Fibroblast of peridontal ligament (primary cell): ENCODE measurements around the gene SF3A1.

Source experiments
- DNase-seq: peaks from one replicate; pipeline ENCODE4 v3.0.0-alpha.2; 2010; ENCODE audit errors: extremely low read depth

Gene SF3A1

GRCh38 chr22:30287648-30288418 lies 68.9 kb downstream of the SF3A1 start:
- DNase-seq: peak; percentile 92

DNA sequence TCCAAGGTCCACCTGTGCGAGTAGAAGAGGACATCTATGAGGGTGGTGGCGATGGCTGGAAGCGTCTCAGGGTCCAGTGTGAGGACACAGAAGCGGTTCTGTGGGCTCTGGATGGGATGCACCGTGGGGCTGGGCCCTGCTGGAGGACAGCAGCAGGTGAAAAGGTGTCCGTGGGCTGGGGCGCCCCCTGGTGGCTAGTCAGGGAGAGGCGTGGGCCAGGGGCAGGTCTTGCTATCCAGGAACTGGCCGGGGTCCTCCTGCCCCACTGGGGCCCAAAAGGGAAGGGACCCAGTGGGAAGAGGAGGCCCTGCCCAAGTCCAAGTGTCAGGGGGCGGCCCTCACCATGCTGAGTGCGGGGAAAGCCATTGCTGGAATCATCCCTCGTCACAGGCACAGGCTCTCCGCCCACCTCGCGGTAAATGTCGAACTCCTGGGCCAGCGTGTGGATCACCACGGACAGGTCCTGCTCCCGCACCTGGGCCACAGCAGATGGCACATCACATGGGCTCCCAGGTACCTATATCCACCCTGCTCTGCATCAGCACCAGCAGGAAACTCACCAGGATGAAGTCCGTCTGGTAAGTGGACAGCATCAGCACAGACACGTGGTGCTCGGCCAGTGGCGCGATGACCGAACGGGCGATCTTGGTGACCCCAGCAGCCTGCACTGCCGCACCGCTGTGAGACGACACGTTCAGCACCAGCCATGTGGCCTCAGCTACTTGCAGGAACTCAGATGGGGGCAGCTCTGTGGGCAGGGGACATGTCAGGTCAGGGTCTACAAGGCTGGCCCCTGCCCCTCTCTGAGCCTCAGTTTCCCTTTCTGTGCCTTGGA lies 69.7 kb downstream of the SF3A1 start:
- no peak for DNase-seq

- no peak for DNase-seq
These were observed 70.4 kb downstream of the SF3A1 start for GRCh38 chr22:30286331-30286730.

GRCh38 chr22:30285846-30286200 lies 70.9 kb downstream of the SF3A1 start:
- no peak for DNase-seq

GRCh38 chr22:30285176-30285845 lies 71.4 kb downstream of the SF3A1 start:
- DNase-seq: no peak

GRCh38 chr22:30284666-30285065 lies 72.0 kb downstream of the SF3A1 start:
- DNase-seq: no peak

GRCh38 chr22:30284172-30284571 lies 72.5 kb downstream of the SF3A1 start:
- no peak for DNase-seq

DNA sequence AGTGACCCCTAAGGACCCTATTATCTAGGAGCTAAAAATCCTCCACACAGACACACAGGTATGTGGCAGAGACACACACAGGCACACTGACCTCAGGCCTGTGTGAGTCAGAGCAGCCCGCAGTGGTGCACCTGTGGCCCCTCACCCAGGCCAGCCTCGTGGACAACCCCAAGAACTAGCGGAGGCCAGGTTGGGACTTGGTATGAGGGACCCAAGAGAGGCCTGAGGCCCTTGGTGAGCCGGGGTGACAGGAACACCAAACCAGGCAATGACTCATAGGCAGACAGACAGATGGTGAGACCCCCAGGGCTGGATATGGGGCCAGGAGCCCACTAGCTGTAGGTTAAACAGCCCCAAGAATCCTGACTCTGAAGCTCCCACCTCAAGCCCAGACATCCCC lies 73.4 kb downstream of the SF3A1 start:
- DNase-seq: no peak

DNA sequence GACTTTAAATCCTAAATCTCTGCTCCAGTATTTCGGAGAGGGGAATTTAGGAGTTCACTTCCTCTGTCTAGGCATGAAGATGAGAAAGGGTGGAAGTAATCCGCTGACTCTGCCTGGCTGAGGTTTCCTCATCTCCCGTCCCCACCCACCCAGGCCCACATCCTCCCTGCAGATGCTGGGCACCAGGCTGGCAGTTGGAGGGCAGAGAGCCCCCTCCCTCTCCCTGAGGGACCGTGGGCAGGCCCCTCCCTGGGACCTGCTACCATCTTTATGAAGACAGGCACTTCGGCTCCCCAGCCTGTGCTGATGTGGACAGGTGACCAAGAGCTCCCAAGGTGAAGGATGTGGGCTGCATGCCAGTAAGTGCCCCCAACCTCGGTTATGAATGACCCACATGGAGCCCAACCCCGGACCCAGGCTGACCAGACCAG lies 74.1 kb downstream of the SF3A1 start:
- DNase-seq: no peak
